NB4 (cell line): ENCODE data around the gene TTC31.

ENCODE experiments used
- MYC ChIP-seq: IDR thresholded peaks from 2 replicates; pipeline ENCODE4 v1.6.1; 2011; ENCODE audit warnings: low read depth, low read length
- TF ChIP-seq, protein P1 (sequence below): IDR thresholded peaks from one replicate; pipeline ENCODE4 v1.5.1; 2012; ENCODE audit warnings: low read depth, low read length
- TF ChIP-seq, protein P2 (sequence below): IDR thresholded peaks from 2 replicates; pipeline ENCODE4 v1.6.1; 2011; ENCODE audit warnings: low read depth, low read length

DNA sequence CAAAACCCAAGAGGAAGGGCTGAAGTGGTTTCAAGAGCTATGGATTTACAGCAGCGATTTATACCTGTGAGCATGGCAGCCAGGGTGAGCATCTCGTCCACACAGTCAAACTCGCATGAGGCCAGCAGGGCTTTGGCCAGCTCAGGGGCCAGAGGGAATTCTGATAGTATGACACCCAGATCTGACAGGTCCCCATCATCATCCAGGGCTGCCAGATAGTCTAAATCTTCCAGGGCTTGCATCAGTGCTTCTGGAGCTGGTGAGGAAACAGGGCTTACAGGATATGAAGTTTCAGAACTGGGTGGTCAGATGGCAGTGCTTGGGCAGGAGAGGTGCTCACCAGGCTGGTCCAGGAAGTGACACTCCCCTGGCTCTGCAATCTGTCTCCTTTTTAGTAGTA is 39.6 kb downstream of the TTC31 start:
- TF ChIP-seq, protein P1, sequence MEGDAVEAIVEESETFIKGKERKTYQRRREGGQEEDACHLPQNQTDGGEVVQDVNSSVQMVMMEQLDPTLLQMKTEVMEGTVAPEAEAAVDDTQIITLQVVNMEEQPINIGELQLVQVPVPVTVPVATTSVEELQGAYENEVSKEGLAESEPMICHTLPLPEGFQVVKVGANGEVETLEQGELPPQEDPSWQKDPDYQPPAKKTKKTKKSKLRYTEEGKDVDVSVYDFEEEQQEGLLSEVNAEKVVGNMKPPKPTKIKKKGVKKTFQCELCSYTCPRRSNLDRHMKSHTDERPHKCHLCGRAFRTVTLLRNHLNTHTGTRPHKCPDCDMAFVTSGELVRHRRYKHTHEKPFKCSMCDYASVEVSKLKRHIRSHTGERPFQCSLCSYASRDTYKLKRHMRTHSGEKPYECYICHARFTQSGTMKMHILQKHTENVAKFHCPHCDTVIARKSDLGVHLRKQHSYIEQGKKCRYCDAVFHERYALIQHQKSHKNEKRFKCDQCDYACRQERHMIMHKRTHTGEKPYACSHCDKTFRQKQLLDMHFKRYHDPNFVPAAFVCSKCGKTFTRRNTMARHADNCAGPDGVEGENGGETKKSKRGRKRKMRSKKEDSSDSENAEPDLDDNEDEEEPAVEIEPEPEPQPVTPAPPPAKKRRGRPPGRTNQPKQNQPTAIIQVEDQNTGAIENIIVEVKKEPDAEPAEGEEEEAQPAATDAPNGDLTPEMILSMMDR: no peak
- TF ChIP-seq, protein P2, sequence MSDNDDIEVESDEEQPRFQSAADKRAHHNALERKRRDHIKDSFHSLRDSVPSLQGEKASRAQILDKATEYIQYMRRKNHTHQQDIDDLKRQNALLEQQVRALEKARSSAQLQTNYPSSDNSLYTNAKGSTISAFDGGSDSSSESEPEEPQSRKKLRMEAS: no peak
- no peak for TF ChIP-seq MYC
